K562 (cell line): ENCODE results near the gene ACAP3. TPM values are rescaled to one million over a fixed set of nuclear protein-coding genes. Genes with fewer than 3 reads are reported as not detected.

Experiments
- DPF2 ChIP-seq: fragments of 450-650 bp; IDR thresholded peaks from 2 replicates; pipeline ENCODE4 v1.6.1; 2016
- FOXP1 ChIP-seq: sonication (generic); formaldehyde crosslinking; IDR thresholded peaks from 2 replicates; pipeline ENCODE4 v1.8.0; 2022; ENCODE audit warnings: mild to moderate bottlenecking, missing genetic modification reagents
- GABPB1 ChIP-seq: sonication (generic); formaldehyde crosslinking; IDR thresholded peaks from 2 replicates; pipeline ENCODE4 v1.8.0; 2022; ENCODE audit warnings: mild to moderate bottlenecking, missing genetic modification reagents
- HDAC1 ChIP-seq, 2 experiments: fragments of 450-650 bp; IDR thresholded peaks; 2 replicates each; pipeline ENCODE4 v1.6.1; 2016 to 2017; ENCODE audit warnings: inconsistent platforms in 1 of 2, mild to moderate bottlenecking in 1 of 2, moderate library complexity in 1 of 2
- ILK ChIP-seq: fragments of 450-650 bp; IDR thresholded peaks from 2 replicates; pipeline ENCODE4 v1.6.1; 2016; ENCODE audit warnings: missing genetic modification characterization, low read depth, mild to moderate bottlenecking, missing compliant biosample characterization, moderate library complexity, borderline replicate concordance
- JUNB ChIP-seq: fragments of 450-650 bp; formaldehyde crosslinking; conservative IDR thresholded peaks from 2 replicates; pipeline ENCODE4 v1.4.0; 2020; ENCODE audit warnings: mild to moderate bottlenecking
- PCBP2 ChIP-seq: fragments of 200-400 bp; formaldehyde crosslinking; IDR thresholded peaks from 2 replicates; pipeline ENCODE4 v1.6.1; 2018; ENCODE audit warnings: low read length, low read depth, mild to moderate bottlenecking, moderate library complexity; ENCODE audit not compliant: poor library complexity, severe bottlenecking
- POLR2B ChIP-seq: fragments of 450-650 bp; IDR thresholded peaks from 2 replicates; pipeline ENCODE4 v1.6.1; 2018; ENCODE audit warnings: low read depth; ENCODE audit not compliant: partially characterized antibody
- POLR2G ChIP-seq: fragments of 200-400 bp; formaldehyde crosslinking; IDR thresholded peaks from 2 replicates; pipeline ENCODE4 v1.6.1; 2017; ENCODE audit warnings: low read depth, mild to moderate bottlenecking, antibody characterized with exemption, low read length, moderate library complexity
- RB1 ChIP-seq: fragments of 450-650 bp; IDR thresholded peaks from 2 replicates; pipeline ENCODE4 v1.6.1; 2017; ENCODE audit warnings: low read depth, mild to moderate bottlenecking
- TBL1XR1 ChIP-seq, 2 experiments: IDR thresholded peaks; 2 replicates each; pipeline ENCODE4 v1.6.1; 2012; ENCODE audit warnings: improper control_type of control experiment in 2 of 2, low read length in 2 of 2, mild to moderate bottlenecking in 1 of 2
- ZNF431 ChIP-seq: sonication (generic); formaldehyde crosslinking; IDR thresholded peaks from 2 replicates; pipeline ENCODE4 v1.8.0; 2022; ENCODE audit warnings: mild to moderate bottlenecking, missing genetic modification reagents
- polyA plus RNA-seq, 8 experiments: library from polyadenylated mRNA; depleted of rRNA in 4 of 8; stranded (reverse) in 5 of 8; unstranded in 3 of 8; fragments of >200 nt; fragmentation: Nextera tagmentation in 2 of 8; fragmentation: Illumina TruSeq in 1 of 8; extraction: Ambion mirVana in 2 of 8; extraction: Trizol in 1 of 8; gene quantifications; 2 replicates each; pipeline versions ENCODE4 v1.2.1 to v1.2.3, GENCODE V29; 2011 to 2014; ENCODE audit warnings: inconsistent platforms in 1 of 8, missing spikeins in 1 of 8
- total RNA-seq, 7 experiments: library from RNA; depleted of rRNA in 6 of 7; stranded (reverse); fragments of >200 nt in 6 of 7; fragmentation: Illumina TruSeq in 2 of 7; extraction: Trizol in 2 of 7; gene quantifications; 2 replicates each; pipeline versions ENCODE4 v1.2.1 to v1.2.3, GENCODE V29; 2011 to 2021; ENCODE audit warnings: low replicate concordance in 1 of 7
- TF ChIP-seq, protein P1 (sequence below): fragments of 250-450 bp; sonication (Bioruptor Pico); IDR thresholded peaks from 2 replicates; pipeline ENCODE4 v1.5.0; 2021
- TF ChIP-seq, protein P2 (sequence below): fragments of 450-650 bp; IDR thresholded peaks from 2 replicates; pipeline ENCODE4 v1.7.0; 2016; ENCODE audit warnings: borderline replicate concordance
- TF ChIP-seq, protein P3 (sequence below): sonication (generic); formaldehyde crosslinking; IDR thresholded peaks from 2 replicates; pipeline ENCODE4 v1.9.0; 2022; ENCODE audit warnings: mild to moderate bottlenecking, missing genetic modification reagents

The ACAP3 gene
- total and polyA plus RNA-seq, 9 of the 15 experiments (the other 6 are each of a cell fraction or from before 2014, with no cell fraction given), result 0.01 to 49.0 (median 12.0) TPM

DNA sequence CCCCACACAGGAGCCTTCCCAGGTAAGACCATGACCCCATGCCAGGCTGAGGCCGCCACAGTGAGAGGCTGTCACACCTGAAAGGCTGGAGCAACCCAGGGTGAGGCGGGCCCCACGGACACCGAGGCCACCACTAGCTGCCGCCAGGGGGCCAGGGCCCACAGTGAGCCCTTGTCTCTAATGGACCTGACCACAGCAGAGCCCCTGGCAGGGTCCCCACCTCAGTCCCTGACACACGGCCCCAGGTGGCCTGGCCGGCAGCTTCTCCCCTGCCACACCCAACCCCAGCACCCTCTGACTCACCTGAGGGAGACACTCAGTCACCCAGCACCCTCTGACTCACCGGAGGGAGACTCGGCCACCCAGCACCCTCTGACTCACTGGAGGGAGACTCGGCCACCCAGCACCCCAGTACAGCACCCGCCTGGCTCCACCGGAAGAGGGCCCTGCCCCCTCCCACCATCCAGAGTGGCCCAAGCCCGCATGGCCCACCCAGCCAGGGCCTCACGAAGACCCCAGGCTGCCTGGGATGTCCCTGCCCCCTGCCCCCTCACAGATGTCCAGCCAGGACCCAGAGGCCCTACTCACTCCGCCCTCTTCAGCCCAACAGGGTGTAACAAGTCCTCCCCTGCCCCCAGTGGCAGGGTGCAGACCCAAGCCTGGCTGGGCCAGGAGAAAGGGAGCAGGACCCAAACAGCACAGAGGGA lies 37.1 kb upstream of the ACAP3 start (continued):
- TF ChIP-seq, protein P1, sequence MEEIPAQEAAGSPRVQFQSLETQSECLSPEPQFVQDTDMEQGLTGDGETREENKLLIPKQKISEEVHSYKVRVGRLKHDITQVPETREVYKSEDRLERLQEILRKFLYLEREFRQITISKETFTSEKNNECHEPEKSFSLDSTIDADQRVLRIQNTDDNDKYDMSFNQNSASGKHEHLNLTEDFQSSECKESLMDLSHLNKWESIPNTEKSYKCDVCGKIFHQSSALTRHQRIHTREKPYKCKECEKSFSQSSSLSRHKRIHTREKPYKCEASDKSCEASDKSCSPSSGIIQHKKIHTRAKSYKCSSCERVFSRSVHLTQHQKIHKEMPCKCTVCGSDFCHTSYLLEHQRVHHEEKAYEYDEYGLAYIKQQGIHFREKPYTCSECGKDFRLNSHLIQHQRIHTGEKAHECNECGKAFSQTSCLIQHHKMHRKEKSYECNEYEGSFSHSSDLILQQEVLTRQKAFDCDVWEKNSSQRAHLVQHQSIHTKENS, result no peak
- TF ChIP-seq FOXP1 (CRISPR knock-in tag) (0 out of 2 replicates have a peak, but pooled peaks have one; percentile 70), HDAC1 (IDR thresholded peaks at IDR 0.05) (peak in 1 of 2 experiments; percentile 41; a peak in 1 of 4 replicates), RB1 (0 out of 2 replicates have a peak, but pooled peaks have one; percentile 28), GABPB1 (CRISPR knock-in tag) (peak; percentile 37; the same call in 1 of the 2 replicates), PCBP2 (no peak), POLR2G (0 out of 2 replicates have a peak, but pooled peaks have one; percentile 12), POLR2B (no peak), ILK (tag) (no peak), JUNB (CRISPR knock-in tag) (no peak), TBL1XR1 (IDR thresholded peaks at IDR 0.05; ENCODE audit: low read length in 2 of 2) (no peak), ZNF431 (CRISPR knock-in tag) (no peak), DPF2 (0 out of 2 replicates have a peak, but pooled peaks have one; percentile 52)
- TF ChIP-seq, protein P2, sequence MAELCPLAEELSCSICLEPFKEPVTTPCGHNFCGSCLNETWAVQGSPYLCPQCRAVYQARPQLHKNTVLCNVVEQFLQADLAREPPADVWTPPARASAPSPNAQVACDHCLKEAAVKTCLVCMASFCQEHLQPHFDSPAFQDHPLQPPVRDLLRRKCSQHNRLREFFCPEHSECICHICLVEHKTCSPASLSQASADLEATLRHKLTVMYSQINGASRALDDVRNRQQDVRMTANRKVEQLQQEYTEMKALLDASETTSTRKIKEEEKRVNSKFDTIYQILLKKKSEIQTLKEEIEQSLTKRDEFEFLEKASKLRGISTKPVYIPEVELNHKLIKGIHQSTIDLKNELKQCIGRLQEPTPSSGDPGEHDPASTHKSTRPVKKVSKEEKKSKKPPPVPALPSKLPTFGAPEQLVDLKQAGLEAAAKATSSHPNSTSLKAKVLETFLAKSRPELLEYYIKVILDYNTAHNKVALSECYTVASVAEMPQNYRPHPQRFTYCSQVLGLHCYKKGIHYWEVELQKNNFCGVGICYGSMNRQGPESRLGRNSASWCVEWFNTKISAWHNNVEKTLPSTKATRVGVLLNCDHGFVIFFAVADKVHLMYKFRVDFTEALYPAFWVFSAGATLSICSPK, result 0 out of 2 replicates have a peak, but pooled peaks have one; percentile 54
- TF ChIP-seq, protein P3, sequence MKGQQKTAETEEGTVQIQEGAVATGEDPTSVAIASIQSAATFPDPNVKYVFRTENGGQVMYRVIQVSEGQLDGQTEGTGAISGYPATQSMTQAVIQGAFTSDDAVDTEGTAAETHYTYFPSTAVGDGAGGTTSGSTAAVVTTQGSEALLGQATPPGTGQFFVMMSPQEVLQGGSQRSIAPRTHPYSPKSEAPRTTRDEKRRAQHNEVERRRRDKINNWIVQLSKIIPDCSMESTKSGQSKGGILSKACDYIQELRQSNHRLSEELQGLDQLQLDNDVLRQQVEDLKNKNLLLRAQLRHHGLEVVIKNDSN, result peak; percentile 21; the same call in 1 of the 2 replicates
- TF ChIP-seq, all 486 proteins: peak for 32
